22Rv1 (cell line): ENCODE measurements around the gene GATAD2A.

Experiments
- CTCF ChIP-seq: fragments of 450-650 bp; IDR thresholded peaks from 2 replicates; pipeline ENCODE4 v1.5.1; 2017; ENCODE audit warnings: mild to moderate bottlenecking
- ZFX ChIP-seq: fragments of 450-650 bp; IDR thresholded peaks from 2 replicates; pipeline ENCODE4 v1.6.1; 2017; ENCODE audit warnings: antibody characterized with exemption, borderline replicate concordance

GRCh38 chr19:19537075-19538048 is 131.9 kb downstream of the GATAD2A start:
- no peak for TF ChIP-seq CTCF
- no peak for TF ChIP-seq ZFX
